ENCODE results near the gene KRTAP6-2. TPM values are rescaled to one million over a fixed set of nuclear protein-coding genes. Genes with fewer than 3 reads are reported as not detected.

The KRTAP6-2 gene
- total and polyA plus RNA-seq, 2 donors = not detected

DNA sequence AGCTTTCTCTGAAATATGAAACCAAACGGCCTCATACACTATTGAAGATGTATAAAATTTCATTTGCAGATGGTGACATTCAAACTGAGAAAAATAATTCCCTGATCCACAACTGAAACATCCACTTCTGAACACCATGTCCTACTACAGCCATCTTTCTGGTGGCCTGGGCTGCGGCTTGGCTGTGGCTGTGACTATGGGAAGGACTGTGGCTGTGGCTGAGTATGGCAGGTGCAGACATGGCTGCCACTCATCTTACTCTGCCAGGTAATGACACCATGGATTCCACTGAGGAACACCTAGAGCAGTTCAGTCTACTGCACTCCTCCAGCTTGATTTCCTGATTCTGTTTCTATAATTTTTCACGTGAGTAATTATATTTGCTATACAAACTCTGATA, 21.8 kb upstream of the KRTAP6-2 start, which contains the start of gene KRTAP20-4:
Gene KRTAP20-4 (plus strand): TSS at position 106 of the 400 bp plus-strand sequence.
- H3K4me3 ChIP-seq (ENCODE audit: low read length in 2 of 2) = no peak within 1 kb of the TSS

DNA sequence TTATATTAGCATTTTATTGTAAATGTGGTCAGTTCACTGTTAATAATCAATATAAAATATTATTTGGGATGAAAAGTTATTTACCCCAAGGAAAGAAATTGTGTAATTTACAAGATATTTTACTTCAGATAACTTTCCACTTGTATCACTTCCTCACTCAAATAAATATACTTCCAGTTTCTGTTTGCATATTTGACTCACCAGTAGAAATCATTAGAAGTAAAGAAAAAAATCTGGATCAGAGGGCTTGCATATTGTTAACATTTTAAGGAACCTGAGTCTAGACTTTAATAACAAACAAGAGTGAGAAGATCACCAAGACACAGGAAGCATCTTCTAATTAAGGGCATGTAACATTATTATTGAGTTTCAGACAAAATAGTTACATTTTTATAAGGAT, 21.4 kb upstream of the KRTAP6-2 start:
- no peak for DNase-seq (ENCODE audit: low read depth in 6 of 9, low spot score in 9 of 9)
- Histone ChIP-seq H3K4me3 (ENCODE audit: low read length in 2 of 2) (no peak overlapping the region), H3K27ac (ENCODE audit: low read depth in 1 of 2, low read length in 1 of 2) (no peak overlapping the region), H3K36me3 (ENCODE audit: control insufficient read depth in 2 of 2, insufficient read depth in 2 of 2, low read length in 1 of 2) (no peaks in the 10 kb centered on the region), H3K4me1 (ENCODE audit: control insufficient read depth in 2 of 2, insufficient read depth in 2 of 2, low read length in 2 of 2) (no peaks in the 10 kb centered on the region), H3K27me3 (ENCODE audit: control insufficient read depth in 2 of 2, insufficient read depth in 1 of 2, low read length in 1 of 2) (no peaks in the 10 kb centered on the region), H3K9me3 (ENCODE audit: control insufficient read depth in 2 of 2, insufficient read depth in 1 of 2, low read length in 1 of 2) (peaks cover 0 to 3% of the 10 kb centered on the region in 2 donors)

More for the DNA sequence above, 21.8 kb upstream of the KRTAP6-2 start, which contains the start of gene KRTAP20-4:
- Histone ChIP-seq H3K27ac (ENCODE audit: low read depth in 1 of 2, low read length in 1 of 2) (no peak within 1 kb of the TSS), H3K27me3 (ENCODE audit: control insufficient read depth in 2 of 2, insufficient read depth in 1 of 2, low read length in 1 of 2) (no peaks in the 10 kb centered on the region), H3K36me3 (ENCODE audit: control insufficient read depth in 2 of 2, insufficient read depth in 2 of 2, low read length in 1 of 2) (no peaks in the 10 kb centered on the region), H3K4me1 (ENCODE audit: control insufficient read depth in 2 of 2, insufficient read depth in 2 of 2, low read length in 2 of 2) (no peaks in the 10 kb centered on the region), H3K9me3 (ENCODE audit: control insufficient read depth in 2 of 2, insufficient read depth in 1 of 2, low read length in 1 of 2) (peaks cover 0 to 7% of the 10 kb centered on the region in 2 donors)
- DNase-seq (ENCODE audit: low read depth in 6 of 9, low spot score in 9 of 9) = no peak
- 95% methylated on average over 3 of the region's 3 CpGs for WGBS

DNA sequence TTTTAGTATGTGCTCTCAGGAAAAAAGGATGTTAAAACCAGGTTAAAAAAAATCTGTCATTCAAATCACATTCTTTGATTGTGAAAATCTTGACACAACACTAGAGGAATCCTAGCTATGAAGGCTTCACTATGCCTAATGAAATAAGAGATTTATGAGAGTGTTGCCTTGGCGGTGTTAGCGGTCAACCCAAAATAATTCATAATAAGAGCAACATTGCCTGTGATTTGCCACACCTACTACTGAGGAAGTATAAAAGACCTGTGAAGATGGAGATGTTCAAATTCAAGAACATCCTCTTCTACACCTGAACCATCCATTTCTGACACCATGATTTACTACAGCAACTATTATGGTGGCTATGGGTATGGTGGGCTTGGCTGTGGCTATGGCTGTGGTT, 17.4 kb upstream of the KRTAP6-2 start, which contains the start of gene KRTAP20-1:
Gene KRTAP20-1 (plus strand): TSS at position 301 of the 400 bp plus-strand sequence. CDS start 30 bp downstream, at position 331.
- Histone ChIP-seq H3K27ac (ENCODE audit: low read depth in 1 of 2, low read length in 1 of 2) (no peak within 1 kb of the TSS), H3K4me1 (ENCODE audit: control insufficient read depth in 2 of 2, insufficient read depth in 2 of 2, low read length in 2 of 2) (no peaks in the 10 kb centered on the region), H3K9me3 (ENCODE audit: control insufficient read depth in 2 of 2, insufficient read depth in 1 of 2, low read length in 1 of 2) (peaks cover 0 to 3% of the 10 kb centered on the region in 2 donors), H3K27me3 (ENCODE audit: control insufficient read depth in 2 of 2, insufficient read depth in 1 of 2, low read length in 1 of 2) (no peaks in the 10 kb centered on the region), H3K4me3 (ENCODE audit: low read length in 2 of 2) (no peak within 1 kb of the TSS), H3K36me3 (ENCODE audit: control insufficient read depth in 2 of 2, insufficient read depth in 2 of 2, low read length in 1 of 2) (no peaks in the 10 kb centered on the region)
- WGBS = 98% methylated on average over 2 of the region's 2 CpGs
- DNase-seq (ENCODE audit: low read depth in 6 of 9, low spot score in 9 of 9) = no peak

DNA sequence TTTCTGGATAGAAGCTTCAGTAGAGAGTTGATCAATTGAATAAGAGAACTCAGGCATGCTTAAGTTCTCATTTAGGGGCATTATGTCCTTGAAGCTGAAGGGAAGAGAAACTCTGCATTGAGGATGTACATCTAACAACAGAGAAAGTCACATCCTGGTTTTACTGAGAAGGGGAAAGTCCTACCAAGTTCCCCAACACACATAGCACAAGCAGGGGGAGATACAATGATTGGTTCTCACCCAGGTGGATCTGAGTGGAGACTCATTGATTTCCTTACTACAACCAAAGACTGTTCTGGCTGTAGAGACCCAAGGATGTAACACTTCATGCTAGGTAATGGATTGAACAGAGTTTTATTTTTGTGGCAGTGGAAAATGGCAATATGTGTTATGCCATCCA, 16.5 kb upstream of the KRTAP6-2 start:
- Histone ChIP-seq H3K4me1 (ENCODE audit: control insufficient read depth in 2 of 2, insufficient read depth in 2 of 2, low read length in 2 of 2) (no peaks in the 10 kb centered on the region), H3K27me3 (ENCODE audit: control insufficient read depth in 2 of 2, insufficient read depth in 1 of 2, low read length in 1 of 2) (no peaks in the 10 kb centered on the region), H3K36me3 (ENCODE audit: control insufficient read depth in 2 of 2, insufficient read depth in 2 of 2, low read length in 1 of 2) (no peaks in the 10 kb centered on the region), H3K4me3 (ENCODE audit: low read length in 2 of 2) (no peak overlapping the region), H3K27ac (ENCODE audit: low read depth in 1 of 2, low read length in 1 of 2) (no peak overlapping the region), H3K9me3 (ENCODE audit: control insufficient read depth in 2 of 2, insufficient read depth in 1 of 2, low read length in 1 of 2) (peaks cover 0 to 3% of the 10 kb centered on the region in 2 donors)
- DNase-seq (ENCODE audit: low read depth in 6 of 9, low spot score in 9 of 9) = no peak

DNA sequence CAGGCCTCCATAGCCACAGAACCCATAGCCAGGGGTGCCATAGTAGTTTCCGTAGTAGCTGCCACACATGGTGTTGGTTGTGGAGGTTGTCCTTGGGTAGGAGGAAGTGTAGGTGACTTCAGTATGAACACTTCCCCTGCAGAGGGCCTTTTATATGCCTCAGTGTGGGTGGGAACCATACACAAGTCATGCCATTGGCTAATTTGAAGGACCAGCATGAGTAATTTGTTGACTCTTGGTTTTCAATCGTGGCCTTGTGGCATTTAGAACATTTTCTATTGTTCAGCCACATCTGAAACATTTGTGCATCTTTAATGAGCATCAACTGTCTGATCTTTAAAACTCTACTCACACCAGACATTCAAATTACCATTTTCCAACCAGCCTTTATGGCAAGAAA, 15.1 kb upstream of the KRTAP6-2 start, which contains the start of gene KRTAP6-1:
Gene KRTAP6-1 (minus strand): TSS at position 95 of the 400 bp plus-strand sequence. CDS start 26 bp downstream, at position 69.
- 80% methylated on average over 2 of the region's 2 CpGs for WGBS

DNA sequence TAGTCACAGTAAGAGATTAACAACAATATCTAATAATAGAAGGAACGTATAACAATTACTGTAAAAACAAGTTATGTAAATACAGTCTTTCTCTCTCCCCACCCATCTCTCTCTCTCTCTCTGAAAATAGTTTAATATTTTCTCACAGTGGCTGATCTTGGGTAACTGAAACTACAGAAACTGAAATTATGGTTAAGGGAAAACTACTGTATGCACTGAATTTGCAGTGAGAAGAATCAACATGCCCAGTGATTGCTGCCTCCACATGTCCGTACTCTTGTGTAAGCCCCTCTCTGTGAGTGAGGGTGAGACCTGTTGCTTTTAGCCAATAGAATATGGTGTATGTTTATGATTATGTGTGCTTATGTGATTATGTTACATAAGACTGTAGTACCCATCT, 13.4 kb upstream of the KRTAP6-2 start:
- Histone ChIP-seq H3K36me3 (ENCODE audit: control insufficient read depth in 2 of 2, insufficient read depth in 2 of 2, low read length in 1 of 2) (no peaks in the 10 kb centered on the region), H3K9me3 (ENCODE audit: control insufficient read depth in 2 of 2, insufficient read depth in 1 of 2, low read length in 1 of 2) (peaks cover 0 to 3% of the 10 kb centered on the region in 2 donors), H3K4me1 (ENCODE audit: control insufficient read depth in 2 of 2, insufficient read depth in 2 of 2, low read length in 2 of 2) (no peaks in the 10 kb centered on the region), H3K27ac (ENCODE audit: low read depth in 1 of 2, low read length in 1 of 2) (no peak overlapping the region), H3K27me3 (ENCODE audit: control insufficient read depth in 2 of 2, insufficient read depth in 1 of 2, low read length in 1 of 2) (no peaks in the 10 kb centered on the region), H3K4me3 (ENCODE audit: low read length in 2 of 2) (no peak overlapping the region)
- 92% methylated on average over 2 of the region's 2 CpGs for WGBS
- no peak for DNase-seq (ENCODE audit: low read depth in 6 of 9, low spot score in 9 of 9)

More for the DNA sequence above, 15.1 kb upstream of the KRTAP6-2 start, which contains the start of gene KRTAP6-1:
- no peak for DNase-seq (ENCODE audit: low read depth in 6 of 9, low spot score in 9 of 9)
- H3K4me3 ChIP-seq (ENCODE audit: low read length in 2 of 2) = no peak within 1 kb of the TSS
- no peak within 1 kb of the TSS for H3K27ac ChIP-seq (ENCODE audit: low read depth in 1 of 2, low read length in 1 of 2)
- peaks cover 0 to 3% of the 10 kb centered on the region in 2 donors for H3K9me3 ChIP-seq (ENCODE audit: control insufficient read depth in 2 of 2, insufficient read depth in 1 of 2, low read length in 1 of 2)
- H3K4me1 ChIP-seq (ENCODE audit: control insufficient read depth in 2 of 2, insufficient read depth in 2 of 2, low read length in 2 of 2) = no peaks in the 10 kb centered on the region
- H3K27me3 ChIP-seq (ENCODE audit: control insufficient read depth in 2 of 2, insufficient read depth in 1 of 2, low read length in 1 of 2) = no peaks in the 10 kb centered on the region
- no peaks in the 10 kb centered on the region for H3K36me3 ChIP-seq (ENCODE audit: control insufficient read depth in 2 of 2, insufficient read depth in 2 of 2, low read length in 1 of 2)

DNA sequence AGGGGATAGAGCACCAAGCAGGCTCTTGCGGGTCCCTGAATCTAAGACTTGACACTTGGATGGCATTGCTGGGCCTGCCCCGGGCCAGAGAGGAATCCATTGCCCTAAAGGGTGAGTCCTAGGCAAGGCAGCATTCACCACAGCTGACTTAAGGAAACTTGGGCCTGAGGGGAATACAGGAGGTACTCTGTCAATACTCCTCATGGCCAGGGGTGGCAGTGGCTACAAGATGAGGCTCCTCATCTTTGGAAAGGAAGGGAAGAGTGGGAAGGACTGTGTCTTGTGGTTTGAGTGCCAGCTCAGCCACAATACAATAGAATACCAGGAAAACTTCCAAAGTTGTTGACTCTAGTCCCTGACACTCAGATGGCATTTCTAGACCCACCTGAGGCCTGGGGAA, 7.3 kb upstream of the KRTAP6-2 start:
- Histone ChIP-seq H3K27ac (ENCODE audit: low read depth in 1 of 2, low read length in 1 of 2) (no peak overlapping the region), H3K4me1 (ENCODE audit: control insufficient read depth in 2 of 2, insufficient read depth in 2 of 2, low read length in 2 of 2) (no peaks in the 10 kb centered on the region), H3K36me3 (ENCODE audit: control insufficient read depth in 2 of 2, insufficient read depth in 2 of 2, low read length in 1 of 2) (no peaks in the 10 kb centered on the region), H3K27me3 (ENCODE audit: control insufficient read depth in 2 of 2, insufficient read depth in 1 of 2, low read length in 1 of 2) (no peaks in the 10 kb centered on the region), H3K4me3 (ENCODE audit: low read length in 2 of 2) (no peak overlapping the region), H3K9me3 (ENCODE audit: control insufficient read depth in 2 of 2, insufficient read depth in 1 of 2, low read length in 1 of 2) (no peaks in the 10 kb centered on the region)
- WGBS = 95% methylated on average over 2 of the region's 2 CpGs
- no peak for DNase-seq (ENCODE audit: low read depth in 6 of 9, low spot score in 9 of 9)

DNA sequence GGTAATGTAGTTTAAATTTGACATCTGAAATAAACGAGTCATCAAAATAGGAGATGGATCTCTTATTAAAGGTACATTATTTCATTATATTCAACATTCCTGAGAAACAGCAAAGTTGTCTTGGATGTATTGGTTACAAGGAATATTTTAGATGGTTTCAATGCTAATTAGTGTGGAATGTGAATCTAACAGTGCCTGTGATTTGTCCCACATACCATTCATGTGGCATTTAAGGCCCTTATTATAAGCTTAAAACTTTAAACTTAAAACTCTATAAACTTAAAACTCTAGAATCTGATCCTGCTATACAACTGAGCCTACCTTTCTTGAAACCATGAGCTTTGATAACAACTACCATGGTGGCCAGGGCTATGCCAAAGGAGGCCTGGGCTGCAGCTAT, 2.1 kb upstream of the KRTAP6-2 start, which contains the start of gene KRTAP22-1:
Gene KRTAP22-1 (plus strand): TSS at position 301 of the 400 bp plus-strand sequence.
- 94% methylated on average over 1 of the region's 1 CpG for WGBS
- H3K27me3 ChIP-seq (ENCODE audit: control insufficient read depth in 2 of 2, insufficient read depth in 1 of 2, low read length in 1 of 2) = no peaks in the 10 kb centered on the region
- no peaks in the 10 kb centered on the region for H3K36me3 ChIP-seq (ENCODE audit: control insufficient read depth in 2 of 2, insufficient read depth in 2 of 2, low read length in 1 of 2)
- H3K9me3 ChIP-seq (ENCODE audit: control insufficient read depth in 2 of 2, insufficient read depth in 1 of 2, low read length in 1 of 2) = no peaks in the 10 kb centered on the region
- H3K4me3 ChIP-seq (ENCODE audit: low read length in 2 of 2) = no peak within 1 kb of the TSS
- DNase-seq (ENCODE audit: low read depth in 6 of 9, low spot score in 9 of 9) = no peak
- no peak within 1 kb of the TSS for H3K27ac ChIP-seq (ENCODE audit: low read depth in 1 of 2, low read length in 1 of 2)
- no peaks in the 10 kb centered on the region for H3K4me1 ChIP-seq (ENCODE audit: control insufficient read depth in 2 of 2, insufficient read depth in 2 of 2, low read length in 2 of 2)

DNA sequence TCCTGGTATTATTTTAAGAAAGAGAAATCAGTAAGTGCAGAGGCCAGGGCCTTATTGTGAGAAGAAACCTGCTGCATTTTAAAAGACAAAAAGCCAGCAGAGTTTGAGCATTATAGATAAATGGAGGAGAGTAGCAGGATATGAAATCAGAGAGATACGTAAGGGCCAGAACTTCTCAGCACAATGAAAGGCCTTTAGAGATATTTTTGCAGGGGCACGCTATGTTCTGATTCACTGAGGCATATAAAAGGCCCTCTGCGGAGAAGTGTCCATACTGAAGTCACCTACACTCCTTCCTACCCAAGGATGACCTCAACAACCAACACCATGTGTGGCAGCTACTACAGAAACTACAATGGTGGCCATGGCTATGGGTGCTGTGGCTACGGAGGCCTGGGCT, 6.6 kb downstream of the KRTAP6-2 start, which contains the start of gene KRTAP6-3:
Gene KRTAP6-3 (plus strand): TSS at position 301 of the 400 bp plus-strand sequence. CDS start 6 bp downstream, at position 307.
- no peak within 1 kb of the TSS for H3K4me3 ChIP-seq (ENCODE audit: low read length in 2 of 2)
- no peak for DNase-seq (ENCODE audit: low read depth in 6 of 9, low spot score in 9 of 9)
- WGBS = 95% methylated on average over 4 of the region's 4 CpGs
- H3K27ac ChIP-seq (ENCODE audit: low read depth in 1 of 2, low read length in 1 of 2) = no peak within 1 kb of the TSS
- H3K4me1 ChIP-seq (ENCODE audit: control insufficient read depth in 2 of 2, insufficient read depth in 2 of 2, low read length in 2 of 2) = no peaks in the 10 kb centered on the region
- H3K27me3 ChIP-seq (ENCODE audit: control insufficient read depth in 2 of 2, insufficient read depth in 1 of 2, low read length in 1 of 2) = no peaks in the 10 kb centered on the region
- H3K36me3 ChIP-seq (ENCODE audit: control insufficient read depth in 2 of 2, insufficient read depth in 2 of 2, low read length in 1 of 2) = no peaks in the 10 kb centered on the region
- peaks cover 0 to 3% of the 10 kb centered on the region in 2 donors for H3K9me3 ChIP-seq (ENCODE audit: control insufficient read depth in 2 of 2, insufficient read depth in 1 of 2, low read length in 1 of 2)
